Endothelial cell of umbilical vein (primary cell): Measurements from ENCODE around the gene PER1. TPM values are rescaled to one million over a fixed set of nuclear protein-coding genes. Genes with fewer than 3 reads are reported as not detected.

Source experiments
- BruUV-seq: library from RNA; stranded (reverse); fragments of 400-500 nt; replicated peaks from 2 replicates; lab custom pipeline; 2021; lab: Mats Ljungman, UMichigan
- CTCF ChIA-PET: fragments of 300-600, 350-600 bp; sonication (Branson Sonifier 250); formaldehyde crosslinking; loops from one replicate; lab custom pipeline; 2021; ENCODE audit warnings: antibody characterized with exemption, inconsistent platforms; lab: Charles Lee
- POLR2A ChIA-PET: fragments of 300-600, 350-600 bp; sonication (Branson Sonifier 250); formaldehyde crosslinking; loops from one replicate; lab custom pipeline; 2021; ENCODE audit warnings: antibody characterized with exemption, inconsistent platforms; lab: Charles Lee
- DNase-seq: peaks from one replicate; pipeline ENCODE4 v3.0.0-alpha.2; 2011; ENCODE audit warnings: low read depth, low spot score
- FAIRE-seq: peaks from 2 replicates; lab custom pipeline; 2011; peaks lifted over from hg19 to GRCh38; lab: Jason Lieb, UNC
- H2AFZ ChIP-seq: 2 replicates; pipeline ENCODE4 v1.6.0; 2012; ENCODE audit warnings: low read depth, low read length, control low read depth, inconsistent platforms
- H3K27ac ChIP-seq: 2 replicates; pipeline ENCODE4 v1.5.1; 2011; ENCODE audit warnings: low read depth, mild to moderate bottlenecking, control low read depth, low read length, moderate library complexity; ENCODE audit not compliant: insufficient read depth
- H3K27me3 ChIP-seq, 2 experiments: 2 replicates each; pipeline versions ENCODE4 v1.6.0 to v1.6.1; 2011; ENCODE audit warnings: low read length in 2 of 2, mixed read lengths in 1 of 2; ENCODE audit not compliant: control insufficient read depth in 2 of 2, insufficient read depth in 2 of 2
- H3K36me3 ChIP-seq, 2 experiments: 2 replicates in 1 of 2; 3 replicates in 1 of 2; pipeline ENCODE4 v1.5.1; 2011; ENCODE audit warnings: low read length in 2 of 2, mild to moderate bottlenecking in 1 of 2, moderate library complexity in 1 of 2; ENCODE audit not compliant: control insufficient read depth in 2 of 2, insufficient read depth in 2 of 2; ENCODE audit errors: extremely low read depth in 1 of 2
- H3K4me1 ChIP-seq: 3 replicates; pipeline ENCODE4 v1.5.1; 2011; ENCODE audit warnings: mild to moderate bottlenecking, low read length; ENCODE audit not compliant: control insufficient read depth, insufficient read depth; ENCODE audit errors: extremely low read depth
- H3K4me2 ChIP-seq: 2 replicates; pipeline ENCODE4 v1.6.1; 2011; ENCODE audit warnings: low read length, control low read depth, mixed read lengths; ENCODE audit not compliant: insufficient read depth
- H3K4me3 ChIP-seq, 3 experiments: fragments of 200-600 bp in 1 of 3; sonication (generic), shearing (Covaris generic) in 1 of 3; replicated peaks in 1 of 3; 2 replicates each; pipeline ENCODE4 v1.5.1; 2011 to 2016; ENCODE audit warnings: control low read depth in 3 of 3, low read length in 3 of 3, mild to moderate bottlenecking in 2 of 3, inconsistent platforms in 1 of 3, low read depth in 1 of 3, moderate library complexity in 1 of 3; ENCODE audit not compliant: insufficient read depth in 1 of 3
- H3K79me2 ChIP-seq: 2 replicates; pipeline ENCODE4 v1.6.0; 2012; ENCODE audit warnings: low read length, inconsistent platforms; ENCODE audit not compliant: control insufficient read depth, insufficient read depth
- H3K9ac ChIP-seq: replicated peaks from 2 replicates; pipeline ENCODE3; 2011; ENCODE audit warnings: low read length, control low read depth; ENCODE audit not compliant: insufficient read depth; ENCODE audit errors: extremely low read depth
- H3K9me1 ChIP-seq: replicated peaks from 3 replicates; pipeline ENCODE4 v1.6.0; 2011; ENCODE audit warnings: mild to moderate bottlenecking, low read length; ENCODE audit not compliant: control insufficient read depth, insufficient read depth; ENCODE audit errors: extremely low read depth
- H3K9me3 ChIP-seq: replicated peaks from 2 replicates; pipeline ENCODE4 v1.5.1; 2012; ENCODE audit warnings: low read length, inconsistent platforms; ENCODE audit not compliant: control insufficient read depth, insufficient read depth
- H4K20me1 ChIP-seq: replicated peaks from 2 replicates; pipeline ENCODE3; 2011; ENCODE audit warnings: mild to moderate bottlenecking, low read length; ENCODE audit not compliant: control insufficient read depth, insufficient read depth; ENCODE audit errors: extremely low read depth
- CTCF ChIP-seq, 2 donors: IDR thresholded peaks; 1 replicate in 1 of 2; 2 replicates in 1 of 2; pipeline ENCODE4 v1.5.1; 2011; ENCODE audit warnings: low read length in 2 of 2, mild to moderate bottlenecking in 2 of 2, moderate library complexity in 2 of 2, control low read depth in 1 of 2, inconsistent platforms in 1 of 2, low read depth in 1 of 2; ENCODE audit not compliant: insufficient read depth in 1 of 2; ENCODE audit errors: extremely low read depth in 1 of 2
- EZH2 ChIP-seq: IDR thresholded peaks from 2 replicates; pipeline ENCODE4 v1.6.1; 2012; ENCODE audit warnings: borderline replicate concordance, low read depth, mild to moderate bottlenecking, moderate library complexity, low read length, inconsistent platforms; ENCODE audit not compliant: severe bottlenecking
- GATA2 ChIP-seq: IDR thresholded peaks from 2 replicates; pipeline ENCODE4 v1.7.0; 2011; ENCODE audit warnings: low read depth, mild to moderate bottlenecking, moderate library complexity, mixed read lengths, low read length; ENCODE audit not compliant: insufficient read length, insufficient read depth
- MAX ChIP-seq: IDR thresholded peaks from 2 replicates; pipeline ENCODE4 v1.6.1; 2011; ENCODE audit not compliant: insufficient read depth, insufficient read length
- POLR2AphosphoS5 ChIP-seq: IDR thresholded peaks from 2 replicates; pipeline ENCODE4 v1.6.1; 2012; ENCODE audit warnings: low read depth, mild to moderate bottlenecking, control low read depth, low read length, moderate library complexity; ENCODE audit not compliant: insufficient read depth
- dilution Hi-C: fragments of 300-500 bp; cut with MboI; formaldehyde crosslinking; loops from one replicate; pipeline ENCODE4 v1.15.0; 2019; ENCODE audit warnings: low sequenced_read_pairs; ENCODE audit not compliant: extremely low pct_ligation_motif_present
- intact Hi-C: fragments of 100-400 bp; cut with micrococcal nuclease; formaldehyde crosslinking; loops from one replicate; pipeline ENCODE4 v1.10.0; 2022
- polyA plus RNA-seq, 4 experiments: library from polyadenylated mRNA; depleted of rRNA in 3 of 4; stranded (reverse) in 3 of 4; unstranded in 1 of 4; fragments of >200 nt; gene quantifications; 2 replicates each; pipeline versions ENCODE4 v1.2.1 to v1.2.3, GENCODE V29; 2011 to 2012; ENCODE audit warnings: missing spikeins in 1 of 4
- total RNA-seq: library from RNA; stranded (reverse); gene quantifications from 2 replicates; pipeline ENCODE4 v1.2.3, GENCODE V29; 2021

The PER1 gene
- total and polyA plus RNA-seq, 2 donors (not counting 3 experiments of a cell fraction or from before 2014, with no cell fraction given): 12.1 to 32.1 TPM

DNA sequence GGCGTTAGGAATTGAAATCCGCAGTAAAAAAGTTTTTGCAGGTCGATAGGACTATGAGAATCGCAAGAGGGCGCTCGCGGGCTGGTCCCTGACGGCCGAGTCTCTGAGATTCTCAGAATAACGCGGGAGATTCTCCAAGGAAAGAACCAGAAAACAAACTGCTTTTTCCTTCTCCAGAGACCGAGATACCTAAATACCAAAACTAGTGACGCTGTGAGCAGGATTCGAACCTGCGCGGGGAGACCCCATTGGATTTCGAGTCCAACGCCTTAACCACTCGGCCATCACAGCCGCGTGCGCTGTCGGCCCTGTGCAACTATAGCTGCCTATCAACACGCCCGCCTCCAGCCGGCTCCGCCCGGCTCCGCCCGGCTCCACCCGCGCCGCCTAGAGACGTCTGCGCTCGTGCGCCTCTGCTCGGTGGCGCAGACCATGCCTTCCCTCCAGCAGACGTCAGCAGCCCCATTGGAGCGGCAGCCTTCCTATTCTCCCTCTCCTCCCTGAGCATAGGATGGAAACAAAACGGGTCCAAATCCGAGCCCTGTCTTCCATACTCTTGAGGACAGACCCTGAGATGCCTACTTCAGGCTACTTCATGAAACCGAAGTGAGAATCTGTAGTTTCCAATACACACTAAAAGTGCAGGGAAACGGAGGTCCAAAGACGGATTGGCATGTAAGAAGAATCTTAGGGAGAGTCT lies 13.4 kb downstream of the PER1 start:
- POLR2A ChIA-PET: interaction anchor here (0.8 to 1.3 kb wide), 2 partner anchors 13 to 34 kb away, joined by 3 to 5 read pairs; partner anchors contain the start of gene PER1
- DNase-seq (peak; percentile 98), FAIRE-seq (peak; percentile 97)
- no peaks in the 10 kb centered on the region for H3K79me2 ChIP-seq
- no peaks in the 10 kb centered on the region for H4K20me1 ChIP-seq
- peak overlapping the region; percentile 97 for H3K4me2 ChIP-seq
- TSS peak; percentile 92 for BruUV-seq
- CTCF ChIA-PET: interaction anchor here (1.1 to 5.6 kb wide), 10 partner anchors 12 to 162 kb away, joined by 3 to 72 read pairs (median 6); partner anchors contain the start of genes HES7 and PER1
- no peak for TF ChIP-seq EZH2
- peak; percentile 61 for TF ChIP-seq MAX
- TF ChIP-seq POLR2AphosphoS5: peak; percentile 79
- TF ChIP-seq CTCF (IDR thresholded peaks at IDR 0.05; ENCODE audit: extremely low read depth in 1 of 2, insufficient read depth in 1 of 2, low read depth in 1 of 2, low read length in 2 of 2): peak; percentile 83 to 91
- peak; percentile 29 for TF ChIP-seq GATA2
- peak overlapping the region; percentile 88 for H3K27ac ChIP-seq
- peak overlapping the region; percentile 85 for H2AFZ ChIP-seq
- H3K9ac ChIP-seq: peak overlapping the region; percentile 90
- H3K4me1 ChIP-seq: peaks cover 14% of the 10 kb centered on the region
- dilution Hi-C loops (no loop called here), intact Hi-C loops (loop anchor here (1.0 kb wide), 7 partner anchors 12 to 161 kb away; no protein-coding TSS in a partner anchor)
- H3K36me3 ChIP-seq: peaks cover 0 to 24% of the 10 kb centered on the region in 2 experiments
- no peaks in the 10 kb centered on the region for H3K9me3 ChIP-seq
- H3K9me1 ChIP-seq: no peaks in the 10 kb centered on the region
- H3K4me3 ChIP-seq: peak overlapping the region; percentile 26 to 89 (median 80)
- no peaks in the 10 kb centered on the region for H3K27me3 ChIP-seq
